IPS-NIHi7 (cell line): ENCODE data around the gene ABCA2.

Experiments used
- DNase-seq: peaks from one replicate; pipeline ENCODE4 v3.0.0; 2012; ENCODE audit warnings: mixed read lengths; ENCODE audit errors: extremely low spot score

ABCA2 gene

DNA sequence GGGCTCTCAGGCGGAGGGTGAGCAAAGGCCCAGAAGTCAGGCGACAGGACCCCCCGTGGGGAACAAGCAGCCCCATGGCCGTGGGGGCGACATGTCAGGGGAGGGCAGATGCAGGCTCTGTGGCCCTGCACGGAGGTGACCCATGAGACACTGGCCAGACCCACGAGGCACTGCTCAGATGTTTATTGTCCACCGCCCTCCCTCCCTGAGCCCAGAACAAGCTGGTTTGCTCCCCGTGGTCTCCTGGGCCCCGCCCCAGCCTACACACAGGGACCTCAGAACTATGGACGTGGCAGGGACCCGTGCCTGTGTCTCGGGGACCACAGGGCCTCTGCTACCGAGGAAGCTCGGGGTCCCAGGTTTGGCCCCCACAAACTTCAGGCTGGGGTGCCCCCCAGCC is 2.0 kb upstream of the ABCA2 start:
- DNase-seq: no peak

GRCh38 chr9:137029058-137029936 is 1.3 kb upstream of the ABCA2 start:
- DNase-seq: peak; percentile 84

DNA sequence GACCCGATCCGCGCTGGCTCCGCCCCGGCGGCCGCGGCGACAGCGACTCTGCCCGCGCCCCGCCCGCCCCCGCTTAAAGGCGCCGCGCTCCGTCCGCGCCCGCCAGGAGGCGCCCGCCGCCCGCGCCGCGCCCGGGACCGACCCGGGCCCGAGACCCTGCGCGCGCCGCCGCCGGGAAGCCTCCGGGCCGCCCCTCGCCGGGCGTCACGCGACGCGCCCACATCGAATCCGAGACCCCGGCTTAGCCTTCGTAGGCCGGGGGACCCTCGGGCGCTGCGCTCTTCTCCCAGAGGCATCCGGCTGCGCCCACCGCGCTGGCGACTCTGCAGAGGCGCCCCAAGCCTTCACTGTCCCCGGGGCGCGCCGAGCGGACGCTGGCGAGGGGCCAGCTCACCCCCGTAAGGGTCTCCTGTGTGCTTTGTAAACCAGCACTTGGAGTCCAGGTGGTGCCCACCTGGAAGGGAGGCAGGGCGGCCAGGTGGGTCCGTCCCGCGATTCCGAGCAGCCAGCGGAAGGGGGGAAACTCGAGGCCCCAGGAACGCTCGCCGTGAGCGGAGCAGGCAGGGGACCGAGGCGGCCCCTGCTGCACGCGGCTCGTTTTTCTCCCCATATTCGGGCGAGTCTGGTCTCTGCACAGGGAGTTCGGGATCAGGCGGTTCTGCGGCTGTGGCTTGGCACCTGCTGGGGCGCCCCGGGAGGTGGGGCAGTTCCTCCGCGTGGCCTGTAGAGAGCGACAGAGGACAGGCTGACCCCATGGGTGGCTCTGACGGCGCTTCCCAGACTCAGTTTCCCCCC is 423 bp upstream of the ABCA2 start:
- peak; percentile 81 for DNase-seq

DNA sequence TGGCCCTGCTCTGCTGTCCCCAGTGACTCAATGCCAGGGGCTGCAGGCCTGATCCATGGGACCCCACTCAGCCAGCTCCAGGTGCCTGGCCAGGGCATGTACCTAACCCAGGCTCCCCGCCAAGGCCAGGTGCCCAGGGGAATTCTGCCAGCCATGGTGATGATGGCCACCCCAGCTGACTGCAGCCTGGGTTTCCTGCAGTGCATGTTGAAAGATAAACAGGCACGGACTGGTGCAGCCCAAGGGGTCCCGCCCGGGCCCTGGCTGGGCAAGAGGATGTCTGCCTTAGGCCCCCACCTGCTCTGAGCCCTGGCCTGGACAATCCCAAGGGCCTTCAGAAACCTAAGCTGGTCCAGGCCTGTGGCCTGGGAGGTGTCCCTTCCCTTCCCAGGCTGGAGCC is 1.2 kb downstream of the ABCA2 start:
- DNase-seq: no peak

DNA sequence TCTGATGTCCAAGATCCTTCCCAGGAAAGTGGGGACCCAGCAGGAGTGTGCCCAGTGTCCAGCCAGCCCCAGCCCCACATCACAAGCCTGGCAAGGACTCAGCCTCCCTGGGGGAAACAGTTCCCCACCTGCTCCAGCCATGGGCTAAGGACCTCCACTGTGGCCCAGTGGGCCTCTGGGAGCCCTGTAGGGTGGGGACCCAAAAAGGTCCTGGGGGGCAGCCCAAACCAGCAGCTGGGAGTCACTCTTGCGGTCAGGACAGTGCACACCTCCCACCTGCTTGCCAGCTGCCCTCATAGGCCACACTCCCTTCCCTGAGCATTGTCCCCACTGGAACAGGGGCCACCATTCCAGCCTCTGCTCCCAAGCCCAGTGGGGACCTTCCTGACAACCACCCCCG is 1.7 kb downstream of the ABCA2 start:
- no peak for DNase-seq

DNA sequence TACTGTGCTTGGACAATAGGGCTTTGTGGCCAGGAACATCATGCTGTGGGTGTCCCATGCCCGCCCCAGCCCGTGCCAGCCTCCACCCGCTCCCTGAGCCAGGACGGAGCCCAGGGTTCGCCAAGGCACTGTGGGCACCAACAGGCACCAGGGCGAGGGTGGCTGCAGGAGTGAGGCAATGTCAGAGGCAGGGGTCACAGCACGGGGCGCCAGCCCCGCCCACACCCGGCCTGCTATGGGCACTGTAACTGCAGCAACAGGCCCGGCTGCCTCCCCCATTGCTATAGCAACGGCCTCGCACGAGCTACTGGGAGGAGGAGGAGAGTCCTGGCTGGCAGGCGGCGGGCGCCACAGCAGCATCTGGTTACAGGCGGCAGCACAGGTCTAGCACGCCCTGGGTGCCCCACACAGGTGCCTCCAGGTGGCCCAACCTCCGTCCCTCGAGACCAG is 2.5 kb downstream of the ABCA2 start:
- DNase-seq: no peak

- no peak for DNase-seq
Measured at GRCh38 chr9:137023583-137023991, 4.5 kb downstream of the ABCA2 start.

DNA sequence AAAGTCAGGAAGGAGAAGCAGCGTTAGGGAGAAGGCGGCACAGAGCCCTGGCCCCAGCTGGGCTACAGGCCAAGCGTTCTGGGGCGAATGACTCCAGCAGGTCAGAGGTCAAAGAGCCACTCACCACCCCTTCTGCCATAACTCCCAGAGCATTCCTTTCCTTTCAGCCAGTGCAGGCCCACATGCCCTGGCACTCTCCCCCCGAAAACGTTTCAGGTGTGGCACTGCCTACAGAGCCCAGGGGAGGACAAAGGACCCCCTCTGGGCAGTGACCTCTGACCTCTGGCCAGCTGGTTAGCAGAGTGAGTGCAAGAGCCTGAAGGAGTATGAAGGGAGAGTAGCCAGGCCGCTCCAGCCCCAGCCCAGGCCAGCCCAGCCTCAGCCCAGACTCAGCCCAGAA is 4.9 kb downstream of the ABCA2 start:
- DNase-seq: no peak

- DNase-seq: no peak
Measured at GRCh38 chr9:137022662-137023008, 5.4 kb downstream of the ABCA2 start.

DNA sequence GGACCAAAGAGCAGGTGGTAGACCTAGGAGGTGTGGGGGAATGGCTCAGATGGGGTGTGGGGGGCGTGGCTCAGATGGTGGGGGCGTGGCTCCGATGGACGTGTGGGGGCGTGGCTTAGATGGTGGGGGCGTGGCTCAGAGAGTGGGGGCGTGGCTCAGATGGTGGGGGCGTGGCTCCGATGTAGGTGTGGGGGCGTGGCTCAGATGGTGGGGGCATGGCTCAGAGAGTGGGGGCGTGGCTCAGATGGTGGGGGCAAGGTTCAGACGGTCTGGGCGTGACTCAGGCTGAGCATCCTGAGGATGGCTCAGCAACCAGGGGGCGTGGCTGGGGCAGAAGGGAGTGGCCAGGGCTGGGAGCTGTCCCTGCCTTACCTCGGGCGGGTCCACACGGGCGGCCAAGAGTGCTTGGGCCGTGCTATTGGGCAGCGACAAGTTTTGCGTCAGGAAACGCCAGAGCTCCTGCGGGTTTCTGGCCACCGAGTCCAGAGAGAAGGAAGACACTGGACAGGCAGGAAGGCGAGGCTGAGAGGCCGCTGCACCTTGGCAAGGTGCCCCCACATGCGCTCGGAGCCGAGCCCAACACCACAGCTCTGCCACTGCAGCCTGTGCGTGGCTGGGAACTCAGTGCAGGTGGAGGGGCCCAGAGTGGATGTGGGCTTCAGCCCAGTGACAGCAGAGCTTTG is 5.9 kb downstream of the ABCA2 start:
- peak; percentile 96 for DNase-seq

GRCh38 chr9:137021568-137021978 is 6.5 kb downstream of the ABCA2 start:
- no peak for DNase-seq

GRCh38 chr9:137020771-137021567 is 7.1 kb downstream of the ABCA2 start:
- no peak for DNase-seq

DNA sequence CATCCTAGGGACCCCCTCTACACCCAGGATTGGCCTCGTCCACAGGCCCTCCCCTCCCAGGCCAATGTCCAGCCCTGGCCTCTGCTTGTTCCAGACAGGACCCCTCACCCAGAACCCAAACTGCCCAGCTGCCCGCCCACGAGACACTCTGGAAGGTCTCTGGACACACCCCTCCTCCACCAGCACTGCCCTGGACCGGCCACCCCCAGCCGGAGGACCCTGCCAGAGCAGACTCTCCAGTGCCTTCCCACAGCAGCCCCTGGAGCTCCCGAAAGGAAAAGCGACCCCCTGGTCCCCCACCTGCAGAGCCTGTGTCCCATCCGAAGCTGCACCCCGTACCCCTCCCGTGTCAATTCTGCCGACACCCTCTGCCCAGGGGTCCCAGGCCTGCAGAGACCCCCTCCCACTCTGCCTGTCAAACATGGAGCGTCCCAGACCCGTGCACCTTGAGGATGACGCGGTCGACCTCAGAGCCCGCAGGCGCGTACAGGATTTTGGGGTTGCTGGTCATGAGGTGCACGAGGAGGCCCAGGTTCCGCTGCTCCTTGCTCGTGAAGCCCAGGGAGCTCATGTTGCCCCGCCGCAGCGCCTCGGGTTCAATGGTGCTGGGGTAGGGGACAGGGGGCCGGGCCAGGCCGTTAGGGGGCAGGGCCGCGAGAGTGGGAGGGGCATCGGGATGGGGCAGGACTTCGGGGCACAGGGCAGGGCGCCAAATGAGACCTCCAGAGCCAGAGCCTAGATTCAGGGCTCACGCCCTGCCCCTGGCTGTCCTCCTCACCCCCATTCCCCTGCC is 8.0 kb downstream of the ABCA2 start:
- DNase-seq: no peak

- no peak for DNase-seq
Measured at GRCh38 chr9:137018761-137019559, 9.1 kb downstream of the ABCA2 start.

DNA sequence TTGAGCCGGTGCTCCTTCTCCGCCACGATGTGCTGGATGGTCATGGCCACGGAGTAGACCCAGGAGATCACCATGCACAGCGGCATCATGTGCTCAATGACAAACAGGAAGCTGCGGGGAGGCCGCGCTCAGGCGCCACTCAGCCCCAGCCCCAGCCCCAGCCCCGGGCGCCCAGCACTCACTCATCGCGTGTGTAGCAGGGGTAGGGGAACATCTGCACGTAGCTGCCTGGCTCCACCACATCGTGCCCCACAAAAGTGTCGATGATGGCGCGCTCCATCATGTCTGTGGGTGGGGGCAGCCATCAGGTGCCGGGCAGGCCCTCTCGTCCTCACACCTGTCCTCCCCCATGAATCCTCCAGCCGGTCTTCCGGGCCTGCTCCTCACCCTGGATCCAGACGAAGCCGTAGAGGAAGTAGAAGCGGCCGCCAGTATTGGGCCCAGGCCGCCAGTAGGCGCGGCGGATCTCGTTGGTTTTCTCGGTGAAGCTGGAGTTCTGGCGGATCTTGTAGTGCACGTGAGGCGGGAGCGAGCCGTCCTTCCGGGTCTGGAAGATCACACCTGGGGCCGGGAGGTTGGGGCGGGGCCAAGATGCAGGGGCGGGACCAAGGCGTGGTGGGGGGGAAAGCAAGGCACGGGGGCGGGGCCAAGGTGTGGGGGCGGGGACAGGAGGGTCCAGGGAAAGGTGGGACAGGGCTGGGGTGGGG is 10.1 kb downstream of the ABCA2 start:
- DNase-seq: peak; percentile 48

GRCh38 chr9:137017071-137017470 is 11.0 kb downstream of the ABCA2 start:
- DNase-seq: no peak

DNA sequence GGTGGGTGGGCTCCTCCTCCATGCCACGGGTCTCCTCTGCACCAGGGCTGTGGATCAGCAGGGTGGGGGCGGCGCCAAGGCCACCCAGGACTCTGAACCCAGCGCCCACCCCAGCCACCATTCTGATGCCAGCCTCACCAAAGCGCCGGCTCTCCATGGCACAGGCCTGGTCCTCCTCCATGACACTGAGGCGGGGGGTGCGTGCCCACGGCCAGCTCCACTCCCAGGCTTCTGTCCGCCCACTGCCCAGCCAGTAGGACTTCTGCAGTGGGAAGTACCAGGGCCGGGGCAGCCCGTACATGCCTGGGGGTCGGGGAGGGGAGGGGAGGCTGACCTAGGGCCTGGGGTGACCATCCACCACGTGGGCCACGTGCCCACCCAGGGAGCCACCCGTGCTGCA is 11.6 kb downstream of the ABCA2 start:
- no peak for DNase-seq

DNA sequence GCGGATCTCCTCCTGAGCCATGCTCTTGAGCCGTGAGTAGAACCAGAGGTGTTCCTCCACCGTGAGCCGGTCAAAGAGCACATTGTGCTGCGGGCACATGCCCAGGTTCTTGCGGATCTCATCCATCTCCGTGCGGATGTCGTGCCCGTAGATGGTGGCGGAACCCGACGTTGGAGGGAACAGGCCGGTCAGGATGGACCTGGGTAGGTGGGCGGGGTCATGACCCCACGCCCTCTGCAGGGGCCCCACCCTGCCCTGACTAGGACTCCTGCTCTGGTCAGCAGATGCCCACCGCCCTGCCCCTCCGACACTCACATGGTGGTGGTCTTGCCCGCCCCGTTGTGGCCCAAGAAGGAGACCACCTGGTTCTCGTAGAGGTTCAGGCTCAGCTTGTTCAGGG is 12.1 kb downstream of the ABCA2 start:
- no peak for DNase-seq

- DNase-seq: no peak
Measured at GRCh38 chr9:137015540-137015930, 12.5 kb downstream of the ABCA2 start.
